Activated naive CD4-positive, alpha-beta T cell (primary cell): ENCODE measurements around the gene PDZD4.

ENCODE experiments used
- DNase-seq, 4 experiments: peaks; one replicate each; lab custom pipeline; 2025; lab: John Stamatoyannopoulos, UW

The PDZD4 gene

DNA sequence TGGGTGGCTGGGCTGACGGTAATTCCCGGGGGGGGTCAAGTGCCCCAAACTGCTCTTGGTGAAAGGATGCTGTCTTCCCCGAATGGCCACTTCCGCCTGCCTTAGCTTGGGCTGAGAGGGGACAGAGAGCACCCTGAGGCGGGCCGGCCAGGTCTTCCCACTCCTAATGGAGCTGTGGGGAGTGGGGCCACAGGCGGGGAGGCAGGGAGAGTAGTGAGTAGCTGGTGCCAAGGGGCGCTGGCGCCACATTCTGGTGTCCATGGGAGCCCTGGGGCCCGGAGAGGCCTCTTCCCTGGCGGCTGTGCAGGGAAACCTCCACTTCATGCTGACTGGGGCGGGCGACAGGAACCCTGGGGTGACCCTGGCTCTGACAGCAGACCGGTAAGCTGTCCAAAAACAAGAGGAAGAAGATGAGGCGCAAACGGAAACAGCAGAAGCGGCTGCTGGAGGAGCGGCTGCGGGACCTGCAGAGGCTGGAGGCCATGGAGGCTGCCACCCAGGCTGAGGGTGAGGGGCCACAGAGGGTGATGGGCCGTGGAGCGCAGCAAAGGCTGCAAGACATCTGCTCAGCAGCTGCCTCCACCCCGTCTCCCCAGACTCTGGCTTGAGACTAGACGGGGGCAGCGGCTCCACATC, 46.8 kb downstream of the PDZD4 start:
- DNase-seq: no peak

- DNase-seq: no peak
These were observed 47.5 kb downstream of the PDZD4 start for GRCh38 chrX:153782871-153783270.

DNA sequence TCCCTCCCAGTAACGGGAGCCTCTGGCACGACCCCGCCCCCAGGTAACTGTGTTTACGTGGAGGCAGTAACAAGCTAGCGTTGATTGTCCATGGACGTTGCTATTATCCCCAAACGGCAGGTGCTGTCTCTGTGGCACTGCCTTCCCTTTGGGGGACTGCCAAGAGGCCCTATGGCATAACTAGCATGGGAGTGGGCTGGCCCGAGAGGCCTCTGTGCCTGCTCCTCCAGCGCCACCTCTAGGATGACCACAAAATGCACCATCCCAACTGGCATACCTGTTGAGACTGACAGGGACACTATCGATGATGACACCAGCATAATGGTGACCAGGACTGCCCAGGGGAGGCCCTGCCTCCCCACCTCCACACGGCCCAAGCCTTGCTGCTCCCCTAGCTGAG, 48.0 kb downstream of the PDZD4 start:
- no peak for DNase-seq

GRCh38 chrX:153781428-153782047, 48.8 kb downstream of the PDZD4 start:
- no peak for DNase-seq

GRCh38 chrX:153780678-153781427, 49.5 kb downstream of the PDZD4 start, which contains the start of gene SRPK3:
SRPK3 (plus strand) TSS chrX:153781041; CDS start chrX:153781087, 46 bp downstream.
- no peak for DNase-seq

DNA sequence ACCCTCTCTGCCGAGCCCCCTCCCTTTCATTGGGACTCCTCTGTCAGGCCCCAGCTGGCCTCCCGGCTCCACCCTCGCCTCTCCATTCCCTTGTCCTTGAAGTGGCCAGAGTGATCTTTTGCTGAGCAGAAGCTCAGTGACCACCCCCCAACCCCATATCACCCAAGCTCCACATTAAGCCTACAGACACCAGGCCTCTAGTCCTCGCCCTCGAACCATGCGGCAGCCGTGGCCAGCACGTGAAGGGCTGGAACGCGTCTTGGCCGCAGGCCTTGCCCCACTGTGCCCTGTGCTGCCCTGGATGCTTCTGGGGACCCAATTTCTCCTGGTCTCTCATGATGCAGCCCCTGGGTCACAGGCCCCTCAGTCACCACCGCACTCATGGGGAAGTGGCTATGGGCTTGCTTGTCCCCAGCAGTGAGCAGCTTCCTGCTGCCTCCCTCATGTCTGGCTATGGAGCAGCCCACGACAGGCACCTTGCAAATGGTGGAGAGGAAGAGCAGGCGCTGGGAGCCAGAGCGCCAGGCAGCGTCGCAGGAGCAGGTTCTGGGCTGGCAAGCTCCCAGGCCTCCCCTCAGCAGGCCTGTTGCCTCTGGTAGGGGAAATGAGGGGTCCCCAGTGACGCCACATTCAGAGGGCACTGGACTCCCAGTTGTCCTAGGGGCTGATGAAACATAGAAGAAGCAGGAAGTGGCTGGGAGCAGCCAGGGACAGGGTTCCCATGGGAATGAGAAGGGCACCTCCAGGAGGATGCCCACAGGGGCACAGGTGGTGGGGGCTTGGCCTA, 50.3 kb downstream of the PDZD4 start:
- no peak for DNase-seq

DNA sequence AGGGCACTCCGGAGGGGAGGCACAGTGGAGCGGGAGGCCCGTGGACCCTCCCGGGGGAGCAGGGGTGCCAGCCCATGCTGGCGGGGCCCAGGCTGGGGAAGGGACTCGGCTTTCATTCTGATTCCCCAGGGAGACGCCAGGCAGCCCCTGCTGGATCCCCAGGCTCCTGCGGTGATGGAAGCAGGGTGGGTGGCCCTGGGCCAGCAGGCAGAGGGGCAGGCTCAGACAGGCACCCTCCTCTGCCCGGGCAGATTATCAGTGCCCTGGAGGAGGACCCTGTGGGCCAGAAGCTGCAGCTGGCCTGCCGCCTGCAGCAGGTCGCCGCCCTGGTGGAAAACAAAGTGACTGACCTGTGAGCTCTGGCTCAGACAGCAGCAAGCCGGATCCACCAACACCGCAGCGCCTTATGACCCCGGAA, 51.7 kb downstream of the PDZD4 start:
- DNase-seq: no peak

DNA sequence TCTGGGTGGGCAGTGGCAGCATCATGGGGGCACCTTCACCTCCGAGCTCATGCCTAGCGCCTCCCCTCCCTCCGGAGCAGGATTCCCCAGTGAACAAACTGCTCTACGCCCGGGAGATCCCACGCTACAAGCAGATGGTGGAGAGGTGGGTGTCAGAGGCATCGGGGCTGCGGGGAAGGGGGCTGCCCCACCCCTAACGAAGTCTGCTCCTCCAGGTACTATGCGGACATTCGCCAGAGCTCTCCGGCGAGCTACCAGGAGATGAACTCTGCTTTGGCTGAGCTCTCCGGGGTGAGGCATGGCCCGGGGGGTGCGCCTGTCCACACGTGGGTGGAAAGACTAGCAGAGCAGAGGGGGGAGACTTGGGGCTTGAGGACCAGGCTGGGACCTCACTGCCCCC, 52.2 kb downstream of the PDZD4 start:
- no peak for DNase-seq

- no peak for DNase-seq
These were observed 52.9 kb downstream of the PDZD4 start for GRCh38 chrX:153777261-153778090.

DNA sequence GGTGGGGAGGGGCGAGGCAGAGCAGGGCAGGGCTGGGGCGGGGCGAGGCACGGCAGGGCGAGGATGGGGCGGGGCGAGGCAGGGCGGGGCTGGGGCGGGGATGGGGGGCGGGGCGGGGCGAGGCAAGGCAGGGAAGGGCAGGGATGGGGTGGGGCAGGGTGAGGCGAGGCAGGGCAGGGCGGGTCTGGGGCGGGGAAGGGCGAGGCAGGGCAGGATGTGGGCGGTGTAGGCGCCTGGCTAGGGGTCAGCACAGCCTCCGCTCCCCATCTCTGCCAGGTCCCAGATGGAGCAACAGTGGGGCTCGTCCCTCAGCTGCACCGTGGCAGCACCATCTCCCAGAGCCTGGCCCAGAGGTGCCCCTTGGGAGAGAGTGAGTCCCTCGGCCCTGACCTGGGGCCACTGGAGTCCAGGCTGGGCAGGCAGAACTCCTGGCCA, 53.7 kb downstream of the PDZD4 start:
- no peak for DNase-seq

GRCh38 chrX:153776120-153776599, 54.2 kb downstream of the PDZD4 start:
- DNase-seq: no peak

DNA sequence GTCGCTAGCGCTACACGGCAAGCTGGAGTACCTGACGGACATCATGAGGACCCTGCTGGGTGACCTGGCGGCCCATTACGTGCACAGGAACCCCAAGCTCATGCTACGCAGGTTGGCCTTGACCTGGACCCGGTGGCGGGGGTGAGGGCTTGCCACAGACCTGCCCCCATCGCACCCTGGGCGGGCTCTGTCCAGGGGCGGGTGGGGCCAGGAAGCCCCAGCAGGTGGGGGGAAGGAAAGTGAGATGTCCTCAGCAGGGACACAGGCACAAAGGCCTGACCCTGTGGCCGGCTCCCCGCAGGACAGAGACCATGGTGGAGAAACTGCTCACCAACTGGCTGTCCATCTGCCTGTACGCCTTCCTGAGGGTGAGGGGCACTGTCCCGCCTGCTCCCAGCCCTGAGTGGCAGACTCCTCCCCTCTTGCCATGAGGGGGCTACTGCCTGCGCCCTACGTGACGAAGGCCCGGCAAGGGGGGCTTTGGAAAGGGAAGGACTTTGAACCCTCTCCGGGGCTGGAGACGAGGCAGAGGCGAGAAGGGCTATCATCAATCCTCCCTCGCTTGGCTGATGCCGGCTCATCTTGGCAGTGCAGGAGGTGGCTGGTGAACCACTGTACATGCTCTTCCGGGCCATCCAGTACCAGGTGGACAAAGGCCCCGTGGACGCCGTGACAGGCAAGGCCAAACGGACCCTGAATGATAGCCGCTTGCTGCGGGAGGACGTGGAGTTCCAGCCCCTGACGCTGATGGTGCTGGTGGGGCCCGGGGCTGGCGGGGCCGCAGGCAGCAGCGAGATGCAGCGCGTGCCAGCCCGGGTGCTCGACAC, 54.8 kb downstream of the PDZD4 start:
- DNase-seq: no peak

DNA sequence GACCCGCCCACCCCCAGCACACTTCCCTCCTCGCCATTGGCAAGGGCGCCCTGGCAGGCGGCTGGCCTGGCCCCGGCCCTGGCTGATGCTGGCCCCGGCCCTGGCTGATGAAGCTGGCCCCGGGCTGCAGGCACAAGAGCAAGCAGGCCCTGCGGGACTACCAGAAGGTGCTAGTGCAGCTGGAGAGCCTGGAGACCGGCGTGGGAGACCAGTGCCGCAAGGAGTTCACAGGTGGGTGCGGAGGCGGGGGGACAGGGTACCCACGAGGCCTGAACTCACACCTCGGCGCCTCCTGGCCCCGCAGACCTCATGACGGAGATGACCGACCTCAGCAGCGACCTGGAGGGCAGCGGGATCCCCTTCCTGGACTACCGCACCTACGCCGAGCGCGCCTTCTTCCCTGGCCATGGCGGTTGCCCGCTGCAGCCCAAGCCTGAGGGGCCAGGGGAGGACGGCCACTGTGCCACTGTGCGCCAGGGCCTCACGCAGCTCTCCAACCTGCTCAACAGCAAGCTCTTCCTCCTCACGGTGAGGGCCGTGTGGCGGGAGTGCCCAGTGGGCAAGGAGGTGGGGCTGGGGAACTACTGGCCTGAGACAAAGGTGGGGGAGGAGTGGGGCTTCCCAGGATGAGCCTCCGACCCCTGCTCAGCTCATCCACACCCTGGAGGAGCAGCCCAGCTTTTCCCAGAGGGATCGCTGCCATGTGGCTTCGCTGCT, 55.6 kb downstream of the PDZD4 start:
- no peak for DNase-seq

GRCh38 chrX:153773741-153774575, 56.4 kb downstream of the PDZD4 start:
- no peak for DNase-seq

GRCh38 chrX:153773218-153773611, 57.1 kb downstream of the PDZD4 start:
- no peak for DNase-seq

DNA sequence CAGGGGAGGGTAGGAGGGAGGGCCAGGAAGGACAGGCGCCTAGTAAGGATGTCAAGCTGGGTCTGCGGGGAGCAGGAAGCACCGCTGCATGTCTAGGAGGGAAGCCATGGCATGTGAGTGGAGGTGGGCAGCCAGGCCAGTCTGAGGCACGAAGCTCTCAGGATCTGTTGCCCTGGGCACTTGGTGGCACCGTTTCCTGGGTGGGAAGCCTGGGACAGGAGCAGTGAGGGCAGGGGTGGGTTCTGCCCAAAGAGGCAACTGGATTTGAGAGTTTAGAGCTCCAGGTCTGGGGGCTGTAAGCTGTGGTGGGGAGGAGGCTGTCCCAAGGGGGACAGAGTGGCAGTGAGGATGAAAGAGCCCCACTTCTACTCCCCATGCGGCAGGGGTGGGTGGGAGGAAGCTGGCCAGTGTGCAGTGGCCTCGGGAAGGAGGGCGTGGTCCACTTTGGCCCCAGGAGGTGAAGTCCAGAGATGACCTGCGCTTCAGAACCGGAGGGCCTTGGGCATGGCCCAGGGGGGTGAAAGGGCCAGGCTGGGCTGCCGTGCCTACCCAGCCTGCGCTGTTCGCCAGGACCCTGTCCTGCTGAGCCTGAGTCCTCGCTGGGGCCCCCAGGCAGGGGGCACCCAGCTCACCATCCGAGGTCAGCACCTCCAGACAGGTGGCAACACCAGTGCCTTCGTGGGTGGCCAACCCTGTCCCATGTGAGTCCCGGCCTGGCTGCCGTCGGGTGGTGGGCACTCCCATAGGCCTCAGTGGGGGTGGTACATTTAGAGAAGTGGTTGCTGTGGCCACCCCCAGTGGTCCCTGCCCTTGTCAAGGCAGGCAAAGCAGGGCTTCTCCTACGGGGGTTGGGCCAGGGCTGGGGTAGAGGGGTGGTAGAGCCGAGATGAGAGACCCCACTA, 57.8 kb downstream of the PDZD4 start:
- no peak for DNase-seq

DNA sequence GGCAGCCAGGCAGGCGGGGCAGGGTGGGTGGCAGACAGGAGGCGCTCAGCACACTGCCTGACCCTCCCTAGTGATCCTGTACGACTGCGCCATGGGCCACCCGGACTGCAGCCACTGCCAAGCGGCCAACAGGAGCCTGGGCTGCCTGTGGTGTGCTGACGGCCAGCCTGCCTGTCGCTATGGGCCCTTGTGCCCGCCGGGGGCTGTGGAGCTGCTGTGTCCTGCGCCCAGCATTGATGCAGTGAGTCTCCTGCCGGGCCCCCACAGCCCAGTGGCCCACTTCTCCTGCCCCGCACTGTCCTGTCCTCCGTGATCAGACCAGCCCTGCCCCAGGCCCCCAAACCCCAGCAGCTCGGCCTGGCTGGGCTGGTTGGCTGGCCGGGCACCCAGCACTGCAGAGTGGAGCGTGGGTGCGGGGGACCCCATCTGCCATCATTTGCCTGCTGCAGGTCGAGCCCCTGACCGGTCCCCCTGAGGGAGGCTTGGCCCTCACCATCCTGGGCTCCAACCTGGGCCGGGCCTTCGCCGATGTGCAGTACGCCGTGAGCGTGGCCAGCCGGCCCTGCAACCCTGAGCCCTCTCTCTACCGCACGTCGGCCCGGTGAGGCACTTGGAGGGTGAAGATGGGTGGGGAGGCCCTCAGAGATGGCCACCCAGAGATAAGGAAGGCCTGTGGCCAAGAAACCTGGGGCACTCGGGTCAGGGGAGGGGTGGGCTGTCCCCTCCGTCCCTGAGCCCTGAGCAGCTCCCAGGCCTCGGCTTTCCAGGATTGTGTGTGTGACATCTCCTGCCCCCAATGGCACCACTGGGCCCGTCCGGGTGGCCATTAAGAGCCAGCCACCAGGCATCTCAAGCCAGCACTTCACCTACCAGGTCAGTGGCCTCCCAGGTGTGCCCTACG, 58.7 kb downstream of the PDZD4 start:
- DNase-seq: no peak
